ENCODE data around the gene NCKAP5. TPM values are rescaled to one million over a fixed set of nuclear protein-coding genes. Genes with fewer than 3 reads are reported as not detected.

Gene NCKAP5
- total RNA-seq, 1 experiment from 2014 or later: not detected

DNA sequence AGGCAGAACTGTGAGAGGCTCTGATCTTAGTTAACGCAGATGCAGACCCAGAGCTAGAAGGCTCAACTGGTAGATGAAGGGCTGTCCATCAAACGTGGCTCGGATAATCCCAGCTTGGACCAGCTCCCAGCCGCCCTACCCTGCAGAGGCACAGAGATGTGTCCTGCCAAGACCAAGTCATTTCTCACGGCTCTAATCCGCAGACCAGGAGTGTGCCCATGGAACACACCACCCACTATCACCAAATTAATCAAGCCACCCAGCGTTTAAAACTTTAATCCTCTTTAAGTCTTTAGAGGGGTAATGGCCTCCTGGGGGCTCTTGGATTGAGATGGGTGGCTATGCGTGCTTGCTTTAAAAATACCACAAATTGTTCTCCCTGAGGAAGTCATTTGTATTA lies 915.8 kb downstream of the NCKAP5 start:
- Histone ChIP-seq H3K4me1 (replicated peaks; ENCODE audit: insufficient read depth) (no peaks in the 10 kb centered on the region), H3K9me3 (ENCODE audit: insufficient read depth, low read depth) (no peaks in the 10 kb centered on the region), H3K79me2 (ENCODE audit: low read depth) (no peaks in the 10 kb centered on the region), H3K36me3 (ENCODE audit: low read depth) (no peaks in the 10 kb centered on the region), H4K20me1 (ENCODE audit: insufficient read depth) (no peaks in the 10 kb centered on the region; the same call in 1 of the 2 replicates), H3K4me3 (no peak overlapping the region), H3K4me2 (no peak overlapping the region), H3K27me3 (ENCODE audit: insufficient read depth, low read depth) (no peaks in the 10 kb centered on the region), H3K27ac (no peak overlapping the region), H3F3A (ENCODE audit: insufficient read depth, low read depth) (no peaks in the 10 kb centered on the region), H2AFZ (no peak overlapping the region), H3K9me2 (ENCODE audit: insufficient read depth) (no peaks in the 10 kb centered on the region)
- intact Hi-C loops (cut with micrococcal nuclease; ENCODE audit: unreplicated experiment): no loop called here
- BruUV-seq (replicated peaks): no TSS peak
- no peak for DNase-seq
- ChIA-PET CTCF (no interaction called here), POLR2A (ENCODE audit: unreplicated experiment) (no interaction called here)
- TF ChIP-seq EZH2 (IDR thresholded peaks at IDR 0.05; ENCODE audit: low read depth): no peak
- TF ChIP-seq, protein P1, sequence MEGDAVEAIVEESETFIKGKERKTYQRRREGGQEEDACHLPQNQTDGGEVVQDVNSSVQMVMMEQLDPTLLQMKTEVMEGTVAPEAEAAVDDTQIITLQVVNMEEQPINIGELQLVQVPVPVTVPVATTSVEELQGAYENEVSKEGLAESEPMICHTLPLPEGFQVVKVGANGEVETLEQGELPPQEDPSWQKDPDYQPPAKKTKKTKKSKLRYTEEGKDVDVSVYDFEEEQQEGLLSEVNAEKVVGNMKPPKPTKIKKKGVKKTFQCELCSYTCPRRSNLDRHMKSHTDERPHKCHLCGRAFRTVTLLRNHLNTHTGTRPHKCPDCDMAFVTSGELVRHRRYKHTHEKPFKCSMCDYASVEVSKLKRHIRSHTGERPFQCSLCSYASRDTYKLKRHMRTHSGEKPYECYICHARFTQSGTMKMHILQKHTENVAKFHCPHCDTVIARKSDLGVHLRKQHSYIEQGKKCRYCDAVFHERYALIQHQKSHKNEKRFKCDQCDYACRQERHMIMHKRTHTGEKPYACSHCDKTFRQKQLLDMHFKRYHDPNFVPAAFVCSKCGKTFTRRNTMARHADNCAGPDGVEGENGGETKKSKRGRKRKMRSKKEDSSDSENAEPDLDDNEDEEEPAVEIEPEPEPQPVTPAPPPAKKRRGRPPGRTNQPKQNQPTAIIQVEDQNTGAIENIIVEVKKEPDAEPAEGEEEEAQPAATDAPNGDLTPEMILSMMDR (conservative IDR thresholded peaks at IDR 0.05): no peak

DNA sequence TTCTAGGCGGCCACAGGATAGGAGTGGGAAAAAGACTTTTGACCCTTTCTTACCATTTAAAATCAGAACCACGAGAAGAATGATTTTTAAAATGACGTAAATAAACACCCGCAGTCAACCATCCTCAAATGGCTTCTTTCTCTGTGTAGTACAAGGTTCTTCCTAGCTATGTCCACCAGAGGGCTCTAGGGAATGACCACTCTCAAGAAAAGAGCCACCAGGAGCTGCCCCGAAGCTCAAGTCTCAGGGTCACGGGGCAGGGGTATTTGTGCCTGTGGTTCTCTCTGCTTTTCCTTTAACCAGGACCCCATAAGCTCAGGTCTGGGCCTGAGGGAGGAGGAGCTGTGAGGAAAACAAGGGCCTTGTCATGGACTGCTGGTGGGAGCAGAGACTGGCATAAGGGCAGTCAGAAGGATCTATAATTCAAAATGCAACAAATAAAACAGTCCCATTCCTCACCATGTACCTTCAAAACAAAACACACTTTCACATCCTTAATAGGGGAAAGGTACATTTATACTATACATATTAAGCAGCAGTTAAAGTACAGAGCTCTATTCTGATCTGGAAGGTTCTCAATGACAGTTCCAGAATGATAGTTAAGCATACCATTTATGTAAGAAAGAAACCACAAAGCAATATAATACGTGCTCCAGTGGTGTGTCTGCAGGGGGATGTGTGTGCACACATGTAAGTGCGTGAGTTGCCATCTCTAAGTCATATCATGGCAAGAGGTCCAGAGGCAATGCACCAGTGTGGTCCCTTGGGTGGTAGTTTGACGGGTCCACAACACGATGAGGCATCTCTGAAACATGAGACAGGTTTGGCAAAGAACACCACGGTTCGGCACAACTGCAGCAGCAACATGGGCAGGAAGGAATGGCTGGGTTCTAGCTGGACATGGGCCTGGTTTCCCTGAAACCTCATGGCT lies 916.9 kb downstream of the NCKAP5 start:
- H3F3A ChIP-seq (ENCODE audit: insufficient read depth, low read depth): no peaks in the 10 kb centered on the region
- H3K36me3 ChIP-seq (ENCODE audit: low read depth): no peaks in the 10 kb centered on the region
- H3K4me1 ChIP-seq (replicated peaks; ENCODE audit: insufficient read depth): no peaks in the 10 kb centered on the region
- no TSS peak for BruUV-seq (replicated peaks)
- no peaks in the 10 kb centered on the region for H3K79me2 ChIP-seq (ENCODE audit: low read depth)
- no peak overlapping the region for H3K4me2 ChIP-seq
- no peaks in the 10 kb centered on the region for H3K9me3 ChIP-seq (ENCODE audit: insufficient read depth, low read depth)
- no peaks in the 10 kb centered on the region for H3K9me2 ChIP-seq (ENCODE audit: insufficient read depth)
- peak in 1 of 2 experiments; percentile 5 for DNase-seq
- H4K20me1 ChIP-seq (ENCODE audit: insufficient read depth): no peaks in the 10 kb centered on the region; the same call in 1 of the 2 replicates
- H3K4me3 ChIP-seq: no peak overlapping the region
- H3K27me3 ChIP-seq (ENCODE audit: insufficient read depth, low read depth): no peaks in the 10 kb centered on the region
- POLR2A ChIA-PET (ENCODE audit: unreplicated experiment): interaction anchor here (0.6 kb wide), 1 partner anchor 11 kb away, joined by 3 read pairs; no protein-coding TSS in a partner anchor
- H3K27ac ChIP-seq: no peak overlapping the region
- CTCF ChIA-PET: interaction anchor here (0.6 to 1.4 kb wide), 4 partner anchors 17 to 303 kb away, joined by 3 to 7 read pairs (median 4); no protein-coding TSS in a partner anchor
- no peak overlapping the region for H2AFZ ChIP-seq
- TF ChIP-seq EZH2 (IDR thresholded peaks at IDR 0.05; ENCODE audit: low read depth): no peak
- TF ChIP-seq, protein P1 (conservative IDR thresholded peaks at IDR 0.05): peak; percentile 67
- intact Hi-C loops (cut with micrococcal nuclease; ENCODE audit: unreplicated experiment): no loop called here

DNA sequence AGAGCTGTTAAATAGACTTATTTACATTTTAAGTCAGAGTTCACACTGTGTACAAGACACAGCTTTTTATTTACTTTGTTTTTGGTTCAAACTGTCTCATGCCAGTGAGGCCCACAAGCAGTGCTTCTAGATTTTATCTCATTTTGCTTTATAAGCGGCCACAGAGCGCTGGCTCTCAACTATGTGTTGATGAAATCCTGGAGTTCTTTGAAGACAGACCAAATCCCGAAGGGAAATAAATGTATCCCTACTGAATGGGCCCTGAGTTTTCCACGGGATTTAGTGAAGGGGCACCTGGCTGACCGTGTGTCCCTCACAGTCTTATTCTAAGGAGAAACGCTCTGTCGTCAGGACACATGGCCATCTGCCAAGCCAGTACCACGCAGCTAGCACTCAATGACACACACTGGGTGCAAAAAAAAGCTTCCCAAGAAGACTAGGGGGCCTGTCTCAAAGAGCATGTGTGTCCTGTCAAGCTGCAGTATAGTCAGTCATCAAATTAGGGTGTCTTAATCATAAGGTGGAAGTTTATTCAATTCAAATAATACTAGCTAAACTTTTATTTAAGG lies 921.6 kb downstream of the NCKAP5 start:
- intact Hi-C loops (cut with micrococcal nuclease; ENCODE audit: unreplicated experiment): no loop called here
- Histone ChIP-seq H3K4me2 (no peak overlapping the region), H3K9me3 (ENCODE audit: insufficient read depth, low read depth) (no peaks in the 10 kb centered on the region), H3K9me2 (ENCODE audit: insufficient read depth) (no peaks in the 10 kb centered on the region), H3K36me3 (ENCODE audit: low read depth) (0 out of 2 replicates have a peak, but pooled peaks cover 4% of the 10 kb centered on the region), H3K79me2 (ENCODE audit: low read depth) (0 out of 2 replicates have a peak, but pooled peaks cover 7% of the 10 kb centered on the region), H3K4me1 (replicated peaks; ENCODE audit: insufficient read depth) (no peaks in the 10 kb centered on the region), H4K20me1 (ENCODE audit: insufficient read depth) (peaks cover 8% of the 10 kb centered on the region; the same call in 1 of the 2 replicates), H3K4me3 (no peak overlapping the region), H3F3A (ENCODE audit: insufficient read depth, low read depth) (no peaks in the 10 kb centered on the region), H3K27ac (no peak overlapping the region), H3K27me3 (ENCODE audit: insufficient read depth, low read depth) (no peaks in the 10 kb centered on the region), H2AFZ (no peak overlapping the region)
- BruUV-seq (replicated peaks): no TSS peak
- ChIA-PET CTCF (no interaction called here), POLR2A (ENCODE audit: unreplicated experiment) (interaction anchor here (0.7 kb wide), 1 partner anchor 23 kb away, joined by 3 read pairs; no protein-coding TSS in a partner anchor)
- TF ChIP-seq, protein P1 (conservative IDR thresholded peaks at IDR 0.05): no peak
- TF ChIP-seq EZH2 (IDR thresholded peaks at IDR 0.05; ENCODE audit: low read depth): no peak
- DNase-seq: no peak
